ENCODE data around the gene NT5DC1.

GRCh38 chr6:116078945-116079344, 21.7 kb upstream of the NT5DC1 start:
- no peak for TF ChIP-seq CTCF (IDR thresholded peaks at IDR 0.05)
- no peak for TF ChIP-seq POLR2A (IDR thresholded peaks at IDR 0.05)
